ENCODE data around the gene YIPF4.
"Not testable (repeated sequence)": the region's sequence is repeated elsewhere in the genome, so short reads cannot be mapped to it uniquely, and the experiment has no call there.

Gene YIPF4

DNA sequence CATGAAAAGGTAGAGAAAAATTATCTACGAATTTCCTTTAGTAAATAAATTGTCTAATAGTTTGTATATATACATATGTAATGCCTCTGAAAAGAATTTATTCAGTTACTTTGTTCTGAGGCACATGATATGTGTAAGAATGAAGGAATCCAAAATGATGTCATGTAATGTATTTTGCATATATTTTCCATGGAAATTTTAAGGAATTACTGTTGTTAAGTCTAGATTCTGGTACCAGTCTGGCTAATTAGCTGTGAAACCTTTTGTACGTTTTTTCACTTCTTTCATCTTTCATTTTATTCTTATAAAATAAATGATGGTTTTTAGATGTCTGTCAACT, 12.3 kb downstream of the YIPF4 start:
- DNase-seq: no peak

DNA sequence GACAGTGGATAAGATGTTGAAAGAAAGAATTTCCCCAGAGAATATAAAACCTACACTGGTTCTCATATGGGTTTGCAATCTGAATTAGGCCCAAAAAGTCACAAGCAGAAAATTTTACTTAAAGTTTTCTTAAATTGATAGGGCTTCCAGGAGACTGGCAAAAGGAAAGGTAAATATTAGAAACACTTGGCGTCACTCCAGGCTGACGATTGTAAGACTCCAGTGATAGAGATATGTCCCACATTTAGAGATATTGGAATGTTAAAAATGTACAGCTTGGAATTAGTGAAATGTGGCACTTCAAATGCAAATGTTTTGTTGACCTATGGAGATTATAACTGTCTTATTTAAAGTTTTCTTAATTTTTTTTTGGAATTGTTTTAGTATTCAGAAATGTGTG, 14.0 kb downstream of the YIPF4 start:
- no peak for DNase-seq

DNA sequence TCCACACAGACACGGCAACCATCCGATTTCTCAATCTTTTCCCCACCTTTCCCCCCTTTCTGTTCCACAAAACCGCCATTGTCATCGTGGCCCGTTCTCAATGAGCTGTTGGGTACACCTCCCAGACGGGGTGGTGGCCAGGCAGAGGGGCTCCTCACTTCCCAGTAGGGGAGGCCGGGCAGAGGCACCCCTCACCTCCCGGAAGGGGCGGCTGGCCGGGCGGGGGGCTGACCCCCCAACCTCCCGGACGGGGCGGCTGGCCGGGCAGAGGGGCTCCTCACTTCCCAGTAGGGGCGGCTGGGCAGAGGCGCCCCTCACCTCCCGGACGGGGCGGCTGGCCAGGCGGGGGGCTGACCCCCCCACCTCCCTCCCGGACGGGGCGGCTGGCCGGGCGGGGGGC, 15.8 kb downstream of the YIPF4 start:
- not testable (repeated sequence) for DNase-seq

DNA sequence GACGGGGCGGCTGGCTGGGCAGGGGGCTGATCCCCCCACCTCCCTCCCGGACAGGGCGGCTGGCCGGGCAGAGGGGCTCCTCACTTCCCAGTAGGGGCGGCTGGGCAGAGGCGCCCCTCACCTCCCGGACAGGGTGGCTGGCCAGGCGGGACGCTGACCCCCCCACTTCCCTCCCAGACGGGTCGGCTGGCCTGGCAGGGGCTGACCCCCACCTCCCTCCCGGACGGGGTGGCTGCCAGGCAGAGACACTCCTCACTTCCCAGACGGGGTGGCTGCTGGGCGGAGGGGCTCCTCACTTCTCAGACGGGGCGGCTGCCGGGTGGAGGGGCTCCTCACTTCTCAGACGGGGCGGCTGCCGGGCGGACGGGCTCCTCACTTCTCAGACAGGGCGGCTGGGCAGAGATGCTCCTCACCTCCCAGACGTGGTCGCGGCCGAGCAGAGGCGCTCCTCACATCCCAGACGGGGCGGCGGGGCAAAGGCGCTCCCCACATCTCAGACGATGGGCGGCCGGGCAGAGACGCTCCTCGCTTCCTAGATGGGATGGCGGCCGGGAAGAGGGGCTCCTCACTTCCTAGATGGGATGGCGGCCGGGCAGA, 16.4 kb downstream of the YIPF4 start:
- DNase-seq: not testable (repeated sequence)

DNA sequence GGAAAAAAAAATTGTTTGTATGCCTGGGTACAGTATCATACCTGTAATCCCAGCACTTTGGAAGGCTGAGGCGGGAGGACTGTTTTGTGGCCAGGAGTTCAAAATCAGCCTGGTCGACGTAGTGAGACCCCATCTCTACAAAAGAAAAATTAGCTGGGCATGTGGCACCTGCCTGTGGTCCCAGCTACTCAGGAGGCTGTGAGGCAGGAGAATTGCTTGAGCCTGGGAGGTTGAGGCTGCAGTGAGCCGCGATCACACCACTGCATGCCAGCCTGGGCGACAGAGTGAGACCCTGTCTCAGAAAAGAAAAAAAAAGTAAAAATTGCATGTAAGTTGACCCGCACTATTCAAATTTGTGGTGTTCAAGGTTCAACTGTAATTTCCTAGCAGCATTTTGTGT, 32.9 kb downstream of the YIPF4 start:
- no peak for DNase-seq

DNA sequence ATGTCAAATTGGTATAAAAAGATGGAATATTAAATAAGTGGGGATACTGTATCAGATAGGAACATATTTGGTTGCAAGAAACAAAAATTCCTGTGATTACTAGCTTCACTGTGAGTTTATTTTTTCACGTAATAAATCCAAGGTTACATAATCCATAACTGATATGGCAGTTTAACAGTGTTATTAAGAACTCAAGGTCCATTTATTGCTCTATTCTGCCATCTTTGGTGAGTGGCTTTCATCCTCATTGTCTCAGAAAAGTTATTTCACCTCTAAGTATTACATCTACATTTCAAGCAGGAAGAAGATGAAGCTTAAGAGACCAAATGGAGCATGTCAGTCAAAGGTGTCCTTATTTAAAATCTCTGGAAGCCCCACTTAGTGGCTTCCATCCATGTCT, 37.2 kb downstream of the YIPF4 start:
- DNase-seq: no peak

DNA sequence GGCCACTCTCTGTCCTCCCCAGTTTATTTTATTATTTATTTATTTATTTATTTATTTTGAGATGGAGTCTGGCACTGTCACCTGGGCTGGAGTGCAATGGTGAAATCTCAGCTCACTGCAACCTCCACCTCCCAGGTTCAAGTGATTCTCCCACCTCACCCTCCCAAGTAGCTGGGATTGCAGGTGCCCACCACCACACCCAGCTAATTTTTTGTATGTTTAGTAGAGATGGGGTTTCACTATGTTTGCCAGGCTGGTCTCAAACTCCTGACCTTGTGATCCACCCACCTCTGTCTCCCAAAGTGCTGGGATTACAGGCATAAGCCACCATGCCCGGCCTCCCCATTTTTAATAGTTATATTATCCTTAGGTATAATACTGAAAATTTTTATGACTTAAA, 51.0 kb downstream of the YIPF4 start:
- DNase-seq: not testable (repeated sequence)

DNA sequence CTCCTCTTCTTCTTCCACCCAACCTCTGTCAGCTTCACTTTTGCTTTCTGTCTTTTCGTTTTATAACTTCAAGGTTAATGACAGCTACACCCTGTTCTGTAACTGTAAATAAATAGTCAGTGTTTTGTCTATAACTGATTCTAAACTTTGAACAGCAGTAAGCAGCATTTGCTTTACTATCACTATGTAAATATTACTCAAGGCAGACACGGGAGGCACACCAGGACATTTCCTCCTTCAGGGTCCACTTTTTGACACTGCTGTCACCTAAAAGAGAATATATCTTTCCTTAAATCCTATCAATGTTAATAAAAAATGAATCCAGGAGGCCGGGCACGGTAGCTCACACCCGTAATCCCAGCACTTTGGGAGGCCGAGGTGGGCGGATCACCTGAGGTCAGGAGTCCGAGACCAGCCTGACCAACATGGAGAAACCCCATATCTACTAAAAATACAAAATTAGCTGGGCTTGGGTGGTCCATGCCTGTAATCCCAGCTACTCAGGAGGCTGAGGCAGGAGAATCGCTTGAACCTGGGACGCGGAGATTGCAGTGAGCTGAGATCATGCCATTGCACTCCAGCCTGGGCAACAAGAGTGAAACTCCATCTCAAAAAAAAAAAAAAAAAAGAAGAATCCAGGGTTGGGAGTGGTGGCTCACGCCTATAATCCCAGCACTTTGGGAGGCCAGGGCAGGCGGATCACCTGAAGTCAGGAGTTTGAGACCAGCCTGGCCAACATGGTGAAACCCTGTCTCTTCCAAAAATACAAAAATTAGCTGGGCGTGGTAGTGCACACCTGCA, 51.7 kb downstream of the YIPF4 start:
- not testable (repeated sequence) for DNase-seq

DNA sequence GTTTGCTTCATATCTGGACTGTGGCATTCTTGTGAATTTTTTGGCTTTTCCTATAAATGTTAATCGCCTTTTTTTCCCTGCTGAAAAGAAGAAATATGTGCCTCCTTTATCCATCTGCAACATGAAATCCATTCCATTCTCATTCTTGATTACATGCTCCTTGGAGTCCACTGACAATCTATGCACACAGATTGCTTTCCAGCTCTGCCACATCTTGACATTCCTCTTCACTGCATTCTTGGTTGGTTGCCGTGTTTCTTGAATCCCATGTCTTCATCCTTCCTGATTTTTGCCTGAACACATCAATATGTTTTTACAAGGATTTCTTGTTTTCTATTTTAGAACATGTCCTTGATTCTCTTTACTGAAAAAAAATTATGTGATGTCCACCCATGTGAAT, 52.4 kb downstream of the YIPF4 start:
- DNase-seq: no peak

DNA sequence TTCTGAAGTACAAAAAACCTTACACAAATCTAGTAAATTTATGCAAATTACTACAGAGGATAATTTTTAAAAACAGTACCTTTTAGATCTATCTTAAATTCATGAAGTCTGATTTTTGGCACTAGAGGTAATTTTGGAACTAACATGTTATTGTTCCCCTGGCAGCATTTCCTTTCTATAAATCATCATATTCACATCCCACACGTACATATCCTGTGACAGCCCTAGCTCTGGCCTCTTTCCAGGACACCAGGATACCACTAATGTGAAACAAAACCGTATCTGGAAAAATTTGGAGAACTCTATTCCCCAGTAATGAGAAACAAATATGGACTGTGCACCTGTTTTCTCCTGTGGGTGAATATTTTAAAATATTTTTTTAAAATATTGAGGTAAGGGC, 65.1 kb downstream of the YIPF4 start:
- DNase-seq: no peak

DNA sequence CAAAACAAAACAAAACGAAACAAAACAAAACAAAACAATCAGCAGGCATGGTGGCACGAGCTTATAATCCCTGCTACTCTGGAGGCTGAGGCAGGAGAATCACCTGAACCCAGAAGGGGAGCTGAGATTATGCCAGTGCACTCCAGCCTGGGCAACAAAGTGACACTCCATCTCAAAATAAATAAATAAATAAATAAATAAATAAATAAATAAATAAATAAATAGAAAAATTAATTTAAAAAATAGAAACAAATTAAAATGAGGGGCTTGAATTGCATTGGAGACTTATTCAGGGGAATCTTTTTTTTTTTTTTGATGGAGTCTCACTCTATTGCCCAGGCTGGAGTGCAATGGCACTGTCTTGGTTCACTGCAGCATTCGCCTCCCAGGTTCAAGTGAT, 73.1 kb downstream of the YIPF4 start:
- not testable (repeated sequence) for DNase-seq

DNA sequence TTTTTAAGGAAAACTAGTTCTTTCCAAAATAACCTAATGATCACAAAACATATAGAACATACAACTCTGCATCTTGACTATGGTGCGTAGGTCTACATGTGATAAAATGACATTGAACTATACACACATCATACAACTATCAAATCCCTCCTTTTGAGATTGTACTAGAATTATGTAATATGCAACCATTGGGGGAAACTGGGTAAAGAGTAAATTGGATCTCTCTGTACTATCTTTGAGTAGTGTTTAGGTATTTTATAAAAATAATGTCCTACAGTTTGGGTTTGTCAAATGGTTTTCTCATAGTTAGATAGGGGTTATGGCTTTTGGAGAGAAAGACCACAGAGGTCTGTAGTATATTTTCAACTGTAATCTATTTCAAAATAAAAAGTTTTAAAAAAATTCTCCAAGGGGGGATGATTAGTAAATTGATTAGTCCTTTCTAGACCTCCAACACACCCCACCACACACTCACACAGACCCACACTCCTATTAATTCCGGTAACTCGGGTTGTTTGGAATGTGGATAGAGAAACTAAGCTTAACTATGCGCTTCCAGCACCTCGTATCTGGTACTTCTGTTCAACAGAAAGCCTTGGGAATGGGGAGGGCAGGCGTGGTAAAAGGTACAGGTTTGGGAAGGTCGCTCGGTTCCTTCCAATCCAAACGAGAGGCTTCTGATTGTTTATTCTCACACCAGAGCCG, 78.4 kb downstream of the YIPF4 start:
- DNase-seq: no peak

DNA sequence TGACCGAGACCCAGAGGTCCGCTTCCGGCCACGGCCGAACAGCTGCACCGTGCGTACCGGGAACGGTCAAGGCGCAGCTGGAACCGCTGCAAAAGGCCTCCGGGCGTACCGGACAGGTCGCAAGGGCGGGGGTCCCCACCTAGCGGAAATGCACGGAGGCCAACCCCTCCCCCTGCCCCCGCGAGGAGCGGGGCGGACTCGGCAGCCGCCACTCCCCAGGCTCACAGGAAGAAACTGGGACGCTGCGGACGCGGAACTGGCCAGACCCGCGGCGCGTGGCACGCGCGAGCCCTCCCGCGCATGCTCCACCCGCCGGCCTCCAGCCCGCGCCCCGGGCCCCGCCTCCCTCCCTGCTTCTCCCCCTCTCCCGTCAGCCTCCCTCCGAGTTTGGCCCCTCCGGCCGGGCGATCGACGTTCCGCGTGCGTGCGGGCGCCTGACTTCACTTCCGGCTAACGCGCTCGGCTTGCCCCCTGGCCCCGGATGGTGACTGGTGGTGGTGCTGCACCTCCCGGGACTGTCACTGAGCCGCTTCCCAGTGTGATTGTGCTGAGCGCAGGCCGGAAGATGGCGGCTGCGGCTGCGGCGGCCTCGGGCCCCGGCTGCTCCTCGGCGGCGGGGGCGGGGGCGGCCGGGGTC, 79.1 kb downstream of the YIPF4 start, which contains the start of gene BIRC6:
Gene BIRC6, plus strand, starts transcription at position 343 of the 637 bp plus-strand sequence. Its CDS starts 139 bp downstream, at position 482.
- DNase-seq: peak; percentile 88

DNA sequence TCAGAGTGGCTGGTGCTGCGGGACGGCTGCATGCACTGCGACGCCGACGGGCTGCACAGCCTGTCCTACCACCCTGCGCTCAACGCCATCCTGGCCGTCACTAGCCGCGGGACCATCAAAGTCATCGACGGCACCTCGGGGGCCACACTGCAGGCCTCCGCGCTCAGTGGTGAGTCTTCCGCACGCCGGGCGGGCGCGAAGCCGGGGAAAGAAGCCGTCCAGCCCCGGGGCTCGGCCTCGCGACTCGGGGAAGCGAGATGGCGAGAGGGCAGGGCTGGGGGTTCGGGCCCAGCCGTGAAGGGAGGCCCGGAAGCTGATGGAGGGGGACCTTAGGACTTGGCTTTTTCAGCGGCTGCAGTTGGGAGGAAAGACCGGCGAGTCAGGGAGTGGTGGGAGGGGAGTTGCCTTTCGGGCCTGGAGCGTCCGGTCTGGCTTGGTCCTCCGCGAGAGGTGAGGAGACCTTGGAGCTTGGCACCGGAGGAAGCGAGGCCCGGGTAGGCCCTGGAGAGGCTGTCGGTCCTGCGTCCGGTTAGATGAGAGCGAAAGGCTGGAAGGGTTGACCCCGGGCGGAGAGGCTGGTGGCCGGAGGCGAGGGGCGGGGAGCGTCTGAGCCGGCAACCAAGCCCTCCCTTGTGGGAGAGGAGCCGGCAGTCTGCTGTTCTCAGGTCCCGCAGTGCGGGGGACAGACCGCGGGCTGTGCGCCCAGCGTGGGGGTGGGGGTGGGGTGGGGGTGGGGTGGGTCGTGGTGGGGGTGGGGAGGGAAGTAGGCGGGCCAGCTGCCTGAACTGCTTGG, 79.8 kb downstream of the YIPF4 start:
- DNase-seq: no peak

DNA sequence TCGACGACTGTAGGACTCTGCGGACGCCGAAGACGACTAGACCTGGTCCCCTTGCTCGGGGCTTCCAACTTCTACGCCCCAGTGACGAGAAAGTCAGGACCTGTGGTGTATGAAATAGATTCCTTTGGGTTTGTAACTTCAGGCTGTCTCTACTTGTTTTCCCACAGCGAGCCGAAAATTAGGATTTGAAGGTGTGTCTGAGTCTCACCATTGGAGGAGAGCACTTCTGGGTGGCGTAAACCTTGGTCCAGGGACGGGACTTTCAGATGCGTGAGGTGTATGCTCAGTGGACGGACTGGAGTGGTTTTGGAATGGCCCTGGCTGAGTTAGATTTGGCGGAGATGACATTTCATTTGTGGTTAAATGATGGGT, 80.4 kb downstream of the YIPF4 start:
- no peak for DNase-seq

DNA sequence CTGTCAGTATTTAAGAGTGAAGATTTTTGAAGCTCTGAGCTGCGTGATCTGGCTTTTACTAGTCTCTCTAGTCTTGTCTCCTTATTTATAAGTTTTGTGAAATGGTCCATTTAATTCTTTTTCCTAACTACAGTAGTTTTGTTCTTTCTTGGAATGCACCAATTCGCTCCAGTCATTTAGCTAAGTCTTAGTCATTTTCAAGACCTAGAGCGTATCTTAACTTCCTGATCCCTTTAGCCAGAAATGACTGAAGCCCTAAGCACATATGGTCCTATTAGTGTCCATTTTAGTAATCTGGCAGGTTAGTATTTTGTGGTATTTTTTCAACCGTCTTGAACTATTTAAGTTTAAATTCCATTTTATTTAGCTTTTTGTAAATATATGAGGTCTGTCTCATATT, 82.7 kb downstream of the YIPF4 start:
- no peak for DNase-seq

DNA sequence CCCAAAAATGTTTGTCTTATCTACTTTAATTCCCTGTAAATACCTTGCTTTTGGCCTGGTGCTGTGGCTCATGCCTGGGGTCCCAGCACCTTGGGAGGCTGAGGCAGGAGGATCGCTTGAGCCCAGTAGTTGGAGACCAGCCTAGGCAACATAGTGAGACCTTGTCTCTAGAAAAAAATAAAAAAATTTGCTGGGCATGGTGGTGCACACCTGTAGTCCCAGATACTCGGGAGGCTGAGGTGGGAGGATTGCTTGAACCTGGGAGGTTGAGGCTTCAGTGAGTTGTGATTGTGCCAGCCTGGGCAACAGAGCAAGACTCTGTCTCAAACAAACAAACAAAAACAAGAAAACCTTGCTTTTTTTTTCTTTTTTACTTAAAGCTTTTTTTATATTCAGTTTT, 85.3 kb downstream of the YIPF4 start:
- DNase-seq: not testable (repeated sequence)

DNA sequence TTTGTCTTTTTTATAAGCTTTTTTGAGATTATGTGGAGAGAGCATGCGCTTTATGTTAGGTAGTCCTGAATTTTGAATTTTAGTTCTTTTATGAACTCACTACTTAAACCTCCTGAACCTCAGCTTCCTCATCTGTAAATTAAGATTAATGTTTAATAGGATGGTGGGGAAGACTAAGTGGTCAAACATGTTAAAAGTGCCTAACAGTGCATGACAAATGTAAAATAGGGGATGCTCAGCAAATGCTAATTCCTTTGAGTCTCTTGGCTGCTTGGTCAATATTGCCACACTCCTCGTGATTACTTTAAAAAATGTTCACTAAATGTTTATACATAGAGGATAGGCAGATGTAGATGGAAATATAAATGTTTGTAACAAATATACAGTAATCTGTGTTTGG, 85.9 kb downstream of the YIPF4 start:
- DNase-seq: no peak

DNA sequence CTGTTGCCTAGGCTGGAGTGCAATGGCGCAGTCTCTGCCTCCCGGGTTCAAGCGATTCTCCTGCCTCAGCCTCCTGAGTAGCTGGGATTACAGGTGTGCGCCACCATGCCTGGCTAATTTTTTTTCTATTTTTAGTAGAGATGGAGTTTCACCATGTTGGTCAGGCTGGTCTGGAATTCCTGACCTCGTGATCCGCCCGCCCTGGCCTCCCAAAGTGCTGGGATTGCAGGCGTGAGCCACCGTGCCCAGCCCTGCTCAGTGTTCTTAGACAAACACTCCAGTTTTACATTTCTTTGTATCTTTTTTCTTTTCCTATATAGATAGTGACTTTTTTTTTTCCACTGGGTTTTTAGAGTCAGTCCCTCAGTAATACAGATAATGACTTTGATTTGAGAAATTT, 86.6 kb downstream of the YIPF4 start:
- not testable (repeated sequence) for DNase-seq

DNA sequence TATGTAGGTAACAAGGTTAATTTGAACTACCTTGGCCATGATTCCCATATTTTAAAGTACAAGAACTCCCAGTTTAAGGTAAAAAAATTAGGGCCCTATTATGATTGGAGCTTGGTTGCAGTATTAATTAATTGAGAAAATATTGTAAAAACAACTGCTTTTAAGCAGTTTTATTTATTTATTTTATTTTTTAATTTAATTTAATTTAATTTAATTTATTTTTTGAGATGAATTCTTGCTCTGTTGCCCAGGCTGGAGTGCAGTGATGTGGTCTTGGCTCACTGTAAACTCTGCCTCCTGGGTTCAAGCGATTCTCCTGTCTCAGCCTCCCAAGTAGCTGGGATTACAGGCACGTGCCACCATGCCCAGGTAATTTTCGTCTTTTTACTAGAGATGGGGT, 88.0 kb downstream of the YIPF4 start:
- DNase-seq: not testable (repeated sequence)

Measured in NCI-H1436 (cell line).